GM21367 (cell line): ENCODE measurements around the gene SORBS1.
"Not testable (repeated sequence)": the region's sequence is repeated elsewhere in the genome, so short reads cannot be mapped to it uniquely, and the experiment has no call there.

Experiments used
- ATAC-seq: cut with Tn5 transposase; IDR thresholded peaks from one replicate; pipeline ENCODE4 v1.9.1; 2021; ENCODE audit not compliant: unreplicated experiment

The SORBS1 gene

GRCh38 chr10:95356190-95356955, 204.8 kb downstream of the SORBS1 start:
- no peak for ATAC-seq

- no peak for ATAC-seq
These were observed 205.9 kb downstream of the SORBS1 start for GRCh38 chr10:95355301-95355700.

DNA sequence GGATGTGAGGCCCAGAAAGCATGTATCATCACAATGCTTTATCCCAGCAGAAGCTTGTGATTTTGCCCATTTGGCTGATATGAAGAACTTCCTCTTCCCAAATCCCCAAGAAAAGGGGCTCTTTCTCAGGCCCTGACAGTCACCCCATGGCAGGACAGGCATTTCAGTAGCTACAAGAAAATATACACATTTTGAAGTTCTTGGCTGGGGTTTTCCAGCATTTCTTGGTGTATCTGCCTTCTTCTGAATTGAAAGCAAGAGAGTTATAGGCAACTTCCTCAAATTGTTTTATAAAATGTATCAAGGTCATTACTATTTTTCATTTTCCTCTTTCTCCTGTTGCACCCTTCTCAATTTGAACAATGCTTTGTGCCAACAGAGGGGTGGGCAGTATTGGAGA, 207.1 kb downstream of the SORBS1 start:
- no peak for ATAC-seq

- no peak for ATAC-seq
These were observed 208.0 kb downstream of the SORBS1 start for GRCh38 chr10:95353123-95353522.

- ATAC-seq, result no peak
These were observed 208.5 kb downstream of the SORBS1 start for GRCh38 chr10:95352684-95353083.

DNA sequence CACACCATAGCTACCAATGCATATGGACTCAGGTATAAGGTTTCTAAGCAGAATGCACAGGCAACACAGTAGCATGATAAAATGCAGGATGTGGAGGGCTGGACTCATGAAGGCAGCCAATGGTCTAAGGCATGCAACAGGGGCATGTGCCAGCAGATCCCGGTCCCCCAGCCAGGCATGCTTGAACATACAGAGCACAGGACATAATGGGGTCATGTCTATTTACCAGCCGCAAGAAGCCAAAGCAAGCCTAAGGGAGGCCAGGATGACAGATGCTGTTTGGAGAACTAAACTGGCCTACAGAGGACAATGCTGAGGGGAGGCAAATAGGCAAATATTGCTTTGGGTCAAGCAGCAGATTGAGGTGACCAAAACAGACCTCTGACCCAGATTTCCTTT, 210.3 kb downstream of the SORBS1 start:
- no peak for ATAC-seq

DNA sequence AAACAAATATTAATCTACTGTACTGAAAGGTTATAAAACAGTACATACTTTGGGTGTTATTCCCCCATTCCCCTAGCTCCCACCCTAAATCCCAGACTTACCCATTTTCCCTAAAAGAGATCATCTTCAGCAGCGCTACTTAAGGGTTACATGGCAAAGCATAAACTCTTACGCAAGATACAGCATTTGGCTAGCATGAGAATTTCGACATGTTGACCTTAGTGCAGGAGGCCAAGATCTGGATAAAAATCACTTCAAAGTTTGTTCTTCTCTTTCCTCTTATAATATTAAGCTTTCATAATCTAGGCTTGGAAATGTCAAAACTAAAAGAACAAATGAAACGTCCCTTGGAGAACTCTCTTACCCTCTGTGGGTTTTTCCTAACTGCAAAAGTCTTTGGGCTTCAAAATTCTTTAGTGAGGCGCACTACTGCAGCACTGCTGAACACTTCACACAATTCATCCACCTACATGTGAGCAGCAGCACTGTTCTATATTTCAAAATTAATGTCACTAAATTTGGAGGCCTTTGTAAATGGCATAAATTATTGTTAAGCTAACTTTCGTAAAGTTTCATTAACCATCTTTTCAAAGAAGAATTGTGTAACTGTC, 210.8 kb downstream of the SORBS1 start:
- no peak for ATAC-seq

DNA sequence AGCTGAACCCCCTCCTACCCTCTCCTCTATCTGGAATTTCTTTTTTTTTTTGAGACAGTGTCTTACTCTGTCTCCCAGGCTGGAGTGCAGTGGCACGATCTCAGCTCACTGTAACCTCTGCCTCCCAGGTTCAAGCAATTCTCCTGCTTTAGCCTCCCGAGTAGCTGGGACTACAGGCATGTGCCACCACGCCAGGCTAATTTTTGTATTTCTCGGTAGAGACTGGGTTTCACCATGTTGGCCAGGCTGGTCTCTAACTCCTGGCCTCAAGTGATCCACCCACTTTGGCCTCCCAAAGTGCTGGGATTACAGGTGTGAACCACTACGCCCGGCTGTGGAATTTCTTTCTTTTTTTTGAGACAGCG, 213.8 kb downstream of the SORBS1 start:
- ATAC-seq, result not testable (repeated sequence)

- ATAC-seq, result no peak
These were observed 214.3 kb downstream of the SORBS1 start for GRCh38 chr10:95346715-95347401.

GRCh38 chr10:95343573-95343972, 217.6 kb downstream of the SORBS1 start:
- ATAC-seq, result no peak

DNA sequence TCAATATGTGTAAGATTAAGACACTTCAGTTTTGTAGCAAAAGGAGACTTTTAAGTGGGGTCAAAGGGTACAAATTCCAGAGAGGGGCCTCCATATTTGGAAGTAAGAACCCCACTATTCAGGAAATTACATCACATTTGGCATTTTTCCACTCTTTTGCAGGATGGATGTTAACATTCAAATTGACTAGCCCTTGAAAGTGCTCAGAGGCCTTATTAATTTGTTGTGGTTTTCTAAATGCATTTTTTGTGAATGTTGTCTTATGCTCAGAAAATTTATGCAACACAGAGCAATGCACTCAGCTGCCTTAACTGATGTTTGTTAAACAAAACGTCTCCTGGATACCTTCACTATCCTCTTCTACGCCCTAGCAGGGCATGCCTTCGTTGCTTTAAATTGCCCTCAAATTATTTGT, 219.4 kb downstream of the SORBS1 start:
- ATAC-seq, result no peak

- ATAC-seq, result no peak
These were observed 221.3 kb downstream of the SORBS1 start for GRCh38 chr10:95339863-95340262.

- no peak for ATAC-seq
These were observed 223.6 kb downstream of the SORBS1 start for GRCh38 chr10:95337423-95338160.

GRCh38 chr10:95336702-95337101, 224.5 kb downstream of the SORBS1 start:
- no peak for ATAC-seq

- ATAC-seq, result no peak
These were observed 225.1 kb downstream of the SORBS1 start for GRCh38 chr10:95335933-95336699.

GRCh38 chr10:95334805-95335144, 226.4 kb downstream of the SORBS1 start:
- ATAC-seq, result no peak

- ATAC-seq, result no peak
These were observed 227.0 kb downstream of the SORBS1 start for GRCh38 chr10:95333997-95334804.

DNA sequence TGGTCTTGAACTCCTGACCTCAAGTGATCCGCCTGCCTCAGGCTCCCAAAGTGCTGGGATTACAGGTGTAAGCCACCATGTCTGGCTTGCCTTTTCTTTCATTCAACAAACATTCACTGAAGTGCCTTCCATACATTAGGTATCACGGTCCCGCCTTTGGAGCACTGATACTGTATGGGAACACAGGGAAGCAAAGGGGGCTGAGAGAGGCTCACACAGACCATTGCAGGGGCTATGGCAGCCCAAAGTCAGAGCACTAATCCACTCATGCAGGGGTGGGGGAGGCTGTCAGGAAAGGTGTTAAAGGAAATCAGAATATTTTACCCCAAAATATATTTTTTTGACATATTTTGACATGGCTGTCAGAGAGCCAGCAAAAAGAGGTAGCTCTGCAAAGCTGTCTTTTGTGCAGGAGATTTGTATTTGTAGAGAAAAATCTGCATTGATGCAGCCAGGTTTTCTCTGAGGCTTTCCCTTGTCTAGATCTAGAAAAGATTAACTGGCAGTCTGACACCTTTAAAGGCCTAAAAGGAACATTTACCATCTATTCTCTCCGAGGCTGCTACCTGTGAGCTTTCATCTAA, 228.4 kb downstream of the SORBS1 start:
- no peak for ATAC-seq

DNA sequence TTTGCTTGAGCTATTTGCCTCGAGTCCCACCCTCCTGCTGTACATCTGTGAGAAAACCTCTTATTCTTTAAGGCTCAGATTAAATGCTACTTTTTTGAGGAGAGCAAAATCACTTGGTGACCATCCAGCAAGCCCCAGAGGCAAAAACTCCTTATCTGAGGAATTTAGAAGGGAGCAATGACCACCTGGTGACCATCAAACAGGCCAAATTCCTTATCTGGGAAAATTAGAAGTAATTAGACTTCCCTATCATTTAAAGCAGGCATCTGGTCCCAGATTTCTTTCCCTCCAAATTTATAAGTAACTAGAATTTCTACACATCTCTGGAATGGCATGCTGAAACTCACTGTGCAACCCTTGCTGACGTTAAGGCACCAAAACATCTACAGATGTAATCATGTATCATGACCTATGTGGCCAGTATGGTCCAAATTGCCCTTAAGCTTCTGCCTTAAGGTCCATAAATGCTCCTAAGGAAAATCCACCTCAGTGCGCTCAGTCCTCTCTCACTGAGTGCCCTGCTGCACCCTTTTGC, 229.5 kb downstream of the SORBS1 start:
- no peak for ATAC-seq
